GM12874 (cell line): ENCODE results near the gene RPL9.

Source experiments
- TF ChIP-seq, protein P1 (sequence below): IDR thresholded peaks from 2 replicates; pipeline ENCODE4 v1.5.1; 2011; ENCODE audit warnings: low read depth, mild to moderate bottlenecking, control low read depth, low read length, moderate library complexity; ENCODE audit not compliant: insufficient read depth

Gene RPL9

DNA sequence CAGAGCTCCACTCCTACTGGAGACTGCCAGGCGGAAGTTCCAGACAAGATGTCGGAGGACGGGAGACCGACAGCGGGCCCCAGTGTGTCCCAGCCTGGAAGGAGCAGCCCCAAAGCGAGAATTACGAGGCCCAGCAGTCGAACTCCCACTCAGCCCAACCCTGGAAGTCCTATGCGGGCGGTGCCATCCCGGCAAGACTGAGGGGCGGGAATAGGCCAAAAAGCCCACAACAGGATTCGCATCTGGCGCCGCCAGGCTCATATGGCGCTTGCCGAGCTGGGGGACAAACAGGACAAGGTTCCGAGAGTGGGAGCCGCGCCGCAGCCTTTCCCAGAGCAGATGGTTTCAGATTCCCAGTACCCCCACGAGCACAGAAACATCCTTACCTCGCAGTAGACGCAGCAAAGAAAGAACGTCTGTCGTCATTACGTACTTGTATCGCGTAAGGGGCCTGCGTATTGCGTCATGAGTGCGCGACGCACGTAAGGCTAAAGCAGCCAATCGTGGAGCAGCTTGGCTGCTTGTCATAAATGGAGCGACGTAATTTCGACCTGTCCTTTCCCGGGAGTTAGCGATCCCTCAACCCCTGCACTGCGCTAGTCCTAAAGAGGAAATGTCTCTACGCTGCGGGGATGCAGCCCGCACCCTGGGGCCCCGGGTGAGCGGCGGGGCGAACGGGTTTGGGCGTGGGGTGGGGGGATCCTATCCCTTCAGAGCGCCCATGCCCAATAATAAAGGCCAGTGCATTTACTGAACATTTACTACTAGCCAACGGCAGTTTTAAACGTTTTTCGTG lies at the start of gene RPL9, which contains the start of gene LIAS:
TSS of gene RPL9 (minus strand) at position 418 of the 796 bp plus-strand sequence. CDS start 483 bp downstream, outside the sequence.
TSS of gene LIAS (plus strand) at position 552 of the 796 bp plus-strand sequence. CDS start at position 614, 62 bp downstream.
- TF ChIP-seq, protein P1, sequence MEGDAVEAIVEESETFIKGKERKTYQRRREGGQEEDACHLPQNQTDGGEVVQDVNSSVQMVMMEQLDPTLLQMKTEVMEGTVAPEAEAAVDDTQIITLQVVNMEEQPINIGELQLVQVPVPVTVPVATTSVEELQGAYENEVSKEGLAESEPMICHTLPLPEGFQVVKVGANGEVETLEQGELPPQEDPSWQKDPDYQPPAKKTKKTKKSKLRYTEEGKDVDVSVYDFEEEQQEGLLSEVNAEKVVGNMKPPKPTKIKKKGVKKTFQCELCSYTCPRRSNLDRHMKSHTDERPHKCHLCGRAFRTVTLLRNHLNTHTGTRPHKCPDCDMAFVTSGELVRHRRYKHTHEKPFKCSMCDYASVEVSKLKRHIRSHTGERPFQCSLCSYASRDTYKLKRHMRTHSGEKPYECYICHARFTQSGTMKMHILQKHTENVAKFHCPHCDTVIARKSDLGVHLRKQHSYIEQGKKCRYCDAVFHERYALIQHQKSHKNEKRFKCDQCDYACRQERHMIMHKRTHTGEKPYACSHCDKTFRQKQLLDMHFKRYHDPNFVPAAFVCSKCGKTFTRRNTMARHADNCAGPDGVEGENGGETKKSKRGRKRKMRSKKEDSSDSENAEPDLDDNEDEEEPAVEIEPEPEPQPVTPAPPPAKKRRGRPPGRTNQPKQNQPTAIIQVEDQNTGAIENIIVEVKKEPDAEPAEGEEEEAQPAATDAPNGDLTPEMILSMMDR, result no peak

DNA sequence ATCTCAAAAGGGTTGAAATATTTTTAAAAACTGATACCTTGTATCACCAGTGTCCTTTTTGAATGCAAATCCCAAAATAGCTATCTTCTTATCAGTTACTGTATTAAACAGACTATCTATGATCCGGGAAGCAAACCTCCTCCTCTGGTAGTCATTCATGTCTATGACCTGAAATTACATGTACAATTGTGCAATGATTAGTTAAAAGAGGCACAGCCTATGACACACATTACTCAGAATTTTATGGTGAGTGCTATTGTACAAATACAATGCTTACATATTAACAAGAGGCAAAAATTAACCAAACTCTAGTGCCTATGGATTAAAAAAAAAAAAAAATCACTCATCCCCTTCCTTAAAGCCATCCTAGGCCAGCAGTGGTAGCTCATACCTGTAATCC lies 46.9 kb upstream of the RPL9 start:
- TF ChIP-seq, protein P1, result no peak

DNA sequence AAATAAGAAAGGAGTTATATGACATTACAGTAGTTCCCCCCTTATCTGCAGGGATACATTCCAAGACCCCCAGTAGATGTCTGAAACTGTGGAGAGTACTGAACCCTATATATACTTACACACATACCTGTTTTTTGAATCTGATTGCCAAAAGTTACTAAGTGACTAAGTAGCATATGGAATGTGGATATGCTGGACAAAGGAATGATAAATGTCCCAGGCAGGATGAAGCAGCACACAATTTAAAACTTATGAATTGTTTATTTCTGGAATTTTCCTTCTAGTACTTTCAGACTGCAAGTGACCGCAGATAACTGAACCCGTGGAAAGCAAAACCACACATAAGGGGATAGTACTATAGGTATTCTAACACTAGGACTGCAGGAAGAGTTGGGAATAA lies 45.8 kb upstream of the RPL9 start:
- TF ChIP-seq, protein P1, result no peak

DNA sequence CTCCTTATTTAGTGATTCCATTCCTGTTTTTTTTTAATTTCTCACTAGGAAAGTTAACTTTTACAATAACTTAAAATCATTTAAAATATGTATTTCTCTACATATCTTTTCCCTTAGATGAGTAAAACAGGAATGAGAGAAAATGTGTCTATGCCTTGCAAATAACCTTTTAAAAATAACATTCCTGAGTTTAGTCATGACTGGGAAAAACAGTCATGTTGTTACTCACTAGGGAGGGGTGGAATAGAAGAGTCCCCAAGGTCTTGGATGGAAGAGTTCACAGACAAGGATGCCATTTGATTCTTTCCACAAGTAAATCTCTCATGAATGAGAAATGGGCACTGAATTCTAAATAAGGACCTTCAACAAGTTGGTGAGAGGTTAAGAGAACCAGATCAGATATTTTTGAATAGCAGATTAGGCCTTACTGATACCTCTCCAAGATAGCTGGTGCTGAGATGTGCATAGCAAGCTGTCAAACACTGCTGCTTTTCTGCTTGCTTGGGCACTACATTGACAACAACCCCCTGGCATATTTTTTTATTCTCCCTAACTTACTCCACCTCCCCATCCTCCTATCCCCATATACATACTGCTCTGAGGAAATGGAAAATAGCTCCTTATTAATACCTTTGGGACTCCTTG lies 43.4 kb upstream of the RPL9 start:
- TF ChIP-seq, protein P1, result no peak

DNA sequence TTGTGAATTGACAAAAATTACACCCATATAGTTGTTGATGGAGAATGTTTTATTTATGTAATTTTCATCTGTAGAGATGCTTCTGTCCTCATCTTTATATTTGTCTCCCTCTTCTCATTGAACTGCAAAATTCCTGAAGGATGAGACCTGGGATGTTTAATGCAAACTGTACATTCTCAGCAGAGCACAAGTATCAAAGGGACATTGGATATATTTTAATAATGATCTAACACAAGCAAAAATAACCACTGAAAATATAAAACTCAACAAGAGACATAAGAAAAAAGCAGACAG lies 40.0 kb upstream of the RPL9 start:
- TF ChIP-seq, protein P1, result no peak

DNA sequence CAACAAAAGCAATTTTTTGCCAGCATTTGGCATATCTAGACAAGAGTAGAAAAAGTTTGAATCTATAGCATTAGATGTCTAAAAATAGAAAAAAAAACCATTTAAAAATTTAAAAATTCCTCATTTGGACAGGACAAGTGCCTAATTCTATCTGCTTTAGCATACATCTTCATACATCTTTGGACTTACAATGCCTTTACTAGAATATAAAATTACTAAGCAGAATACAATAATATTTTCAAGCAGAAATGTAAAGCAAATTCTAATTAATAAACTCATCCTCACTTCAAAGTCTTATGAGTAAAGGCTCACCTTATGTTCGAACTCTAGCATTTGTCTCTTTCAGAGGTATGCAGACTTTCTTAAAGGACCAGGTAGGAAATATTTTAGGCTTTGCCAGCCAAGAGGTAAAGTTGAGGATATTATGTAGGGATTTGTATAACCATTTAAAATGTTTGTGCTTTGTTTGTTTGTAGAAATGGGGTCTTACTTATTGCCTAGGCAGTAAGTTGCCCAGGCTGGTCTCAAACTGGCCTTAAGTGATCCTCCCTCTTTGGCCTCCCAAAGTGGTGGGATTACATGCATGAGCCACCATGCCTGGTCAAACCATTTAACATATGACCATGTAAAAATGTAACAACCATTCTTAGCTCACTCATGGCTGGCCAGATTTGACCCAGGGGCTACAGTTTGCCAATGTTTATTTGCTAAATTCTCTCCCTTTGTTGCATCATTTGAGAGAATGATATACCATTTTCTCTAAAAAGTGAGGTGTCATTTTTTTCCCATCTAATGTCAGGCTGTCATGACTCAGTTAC lies 39.4 kb upstream of the RPL9 start:
- TF ChIP-seq, protein P1, result no peak
